Thyroid gland (tissue), 4 donors: ENCODE data around the gene NUP62CL.

Source experiments
- POLR2A ChIP-seq, 2 donors: fragments of 450-650 bp; IDR thresholded peaks; one replicate each; pipeline ENCODE4 v1.6.1; 2017; ENCODE audit warnings: antibody characterized with exemption in 2 of 2, mild to moderate bottlenecking in 2 of 2, moderate library complexity in 1 of 2
- TF ChIP-seq, protein P1 (sequence below), 6 experiments: fragments of 200-600 bp in 3 of 6; fragments of 450-650 bp in 3 of 6; sonication (generic) in 3 of 6; IDR thresholded peaks; one replicate each; pipeline ENCODE4 v1.5.1; 2016 to 2019; ENCODE audit warnings: antibody characterized with exemption in 6 of 6, mild to moderate bottlenecking in 2 of 6, inconsistent platforms in 1 of 6, moderate library complexity in 1 of 6

- TF ChIP-seq, protein P1, sequence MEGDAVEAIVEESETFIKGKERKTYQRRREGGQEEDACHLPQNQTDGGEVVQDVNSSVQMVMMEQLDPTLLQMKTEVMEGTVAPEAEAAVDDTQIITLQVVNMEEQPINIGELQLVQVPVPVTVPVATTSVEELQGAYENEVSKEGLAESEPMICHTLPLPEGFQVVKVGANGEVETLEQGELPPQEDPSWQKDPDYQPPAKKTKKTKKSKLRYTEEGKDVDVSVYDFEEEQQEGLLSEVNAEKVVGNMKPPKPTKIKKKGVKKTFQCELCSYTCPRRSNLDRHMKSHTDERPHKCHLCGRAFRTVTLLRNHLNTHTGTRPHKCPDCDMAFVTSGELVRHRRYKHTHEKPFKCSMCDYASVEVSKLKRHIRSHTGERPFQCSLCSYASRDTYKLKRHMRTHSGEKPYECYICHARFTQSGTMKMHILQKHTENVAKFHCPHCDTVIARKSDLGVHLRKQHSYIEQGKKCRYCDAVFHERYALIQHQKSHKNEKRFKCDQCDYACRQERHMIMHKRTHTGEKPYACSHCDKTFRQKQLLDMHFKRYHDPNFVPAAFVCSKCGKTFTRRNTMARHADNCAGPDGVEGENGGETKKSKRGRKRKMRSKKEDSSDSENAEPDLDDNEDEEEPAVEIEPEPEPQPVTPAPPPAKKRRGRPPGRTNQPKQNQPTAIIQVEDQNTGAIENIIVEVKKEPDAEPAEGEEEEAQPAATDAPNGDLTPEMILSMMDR (IDR thresholded peaks at IDR 0.05) = no peak
- TF ChIP-seq POLR2A (IDR thresholded peaks at IDR 0.05) = no peak
Observed at GRCh38 chrX:107206697-107207065, 448 bp upstream of the NUP62CL start.
